ENCODE measurements around the gene SLC34A3.

The SLC34A3 gene

DNA sequence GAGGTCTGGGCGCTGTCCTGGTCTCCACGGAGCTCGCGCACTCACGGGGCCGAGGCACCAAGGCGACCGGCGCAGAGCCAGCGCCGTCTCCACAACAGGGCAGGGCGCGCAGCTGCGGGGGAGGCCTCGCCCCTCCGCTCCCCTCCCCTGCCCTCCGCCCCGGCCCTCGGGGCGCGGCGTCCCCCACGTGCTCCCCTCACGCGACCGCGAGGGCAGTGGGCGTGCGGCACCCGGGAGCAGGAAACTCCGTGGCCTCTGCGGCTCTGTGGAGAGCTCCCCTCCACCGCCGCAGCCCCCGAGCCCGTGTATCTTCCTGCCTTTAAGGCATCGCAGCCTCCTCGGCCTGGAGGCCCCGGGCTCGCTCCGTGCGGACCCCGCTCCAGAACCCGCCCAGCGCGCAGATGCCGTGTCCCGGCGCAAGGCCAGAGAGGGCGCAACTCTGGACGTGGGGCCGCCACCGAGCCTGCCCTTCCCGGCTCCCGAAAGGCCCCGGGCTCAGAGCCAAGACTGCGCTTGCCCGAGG lies 9.7 kb downstream of the SLC34A3 start:
- Histone ChIP-seq H3K9me2 (replicated peaks; ENCODE audit: insufficient read depth, low read length) (no peaks in the 10 kb centered on the region), H3K9me3 (replicated peaks; ENCODE audit: insufficient read depth, low read length) (no peaks in the 10 kb centered on the region), H3K27me3 (replicated peaks; ENCODE audit: insufficient read depth, low read length) (peaks cover 8% of the 10 kb centered on the region), H3K27ac (ENCODE audit: low read length) (peak overlapping the region; percentile 92), H3K9ac (ENCODE audit: low read length) (peak overlapping the region; percentile 83), H3F3A (ENCODE audit: insufficient read depth, low read length) (peaks cover 28% of the 10 kb centered on the region; the same call in 1 of the 2 replicates), H3K79me2 (ENCODE audit: low read length) (peaks cover 31% of the 10 kb centered on the region), H3K4me3 (ENCODE audit: low read length) (peak overlapping the region; percentile 93), H3K4me2 (ENCODE audit: low read depth, low read length) (peak overlapping the region; percentile 83), H2AFZ (ENCODE audit: low read length) (peak overlapping the region; percentile 86), H3K36me3 (replicated peaks; ENCODE audit: insufficient read depth, low read length) (no peaks in the 10 kb centered on the region; the same call in 1 of the 2 replicates), H4K20me1 (ENCODE audit: insufficient read depth, low read length) (peaks cover 16% of the 10 kb centered on the region), H3K4me1 (ENCODE audit: low read length) (peaks cover 19% of the 10 kb centered on the region; the same call in 1 of the 2 replicates)
- DNase-seq = peak; percentile 70
- TF ChIP-seq, protein P1, sequence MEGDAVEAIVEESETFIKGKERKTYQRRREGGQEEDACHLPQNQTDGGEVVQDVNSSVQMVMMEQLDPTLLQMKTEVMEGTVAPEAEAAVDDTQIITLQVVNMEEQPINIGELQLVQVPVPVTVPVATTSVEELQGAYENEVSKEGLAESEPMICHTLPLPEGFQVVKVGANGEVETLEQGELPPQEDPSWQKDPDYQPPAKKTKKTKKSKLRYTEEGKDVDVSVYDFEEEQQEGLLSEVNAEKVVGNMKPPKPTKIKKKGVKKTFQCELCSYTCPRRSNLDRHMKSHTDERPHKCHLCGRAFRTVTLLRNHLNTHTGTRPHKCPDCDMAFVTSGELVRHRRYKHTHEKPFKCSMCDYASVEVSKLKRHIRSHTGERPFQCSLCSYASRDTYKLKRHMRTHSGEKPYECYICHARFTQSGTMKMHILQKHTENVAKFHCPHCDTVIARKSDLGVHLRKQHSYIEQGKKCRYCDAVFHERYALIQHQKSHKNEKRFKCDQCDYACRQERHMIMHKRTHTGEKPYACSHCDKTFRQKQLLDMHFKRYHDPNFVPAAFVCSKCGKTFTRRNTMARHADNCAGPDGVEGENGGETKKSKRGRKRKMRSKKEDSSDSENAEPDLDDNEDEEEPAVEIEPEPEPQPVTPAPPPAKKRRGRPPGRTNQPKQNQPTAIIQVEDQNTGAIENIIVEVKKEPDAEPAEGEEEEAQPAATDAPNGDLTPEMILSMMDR (IDR thresholded peaks at IDR 0.05; ENCODE audit: low read length) = peak; percentile 29
- TF ChIP-seq EZH2phosphoT487 (IDR thresholded peaks at IDR 0.05; ENCODE audit: low read length) = no peak

DNA sequence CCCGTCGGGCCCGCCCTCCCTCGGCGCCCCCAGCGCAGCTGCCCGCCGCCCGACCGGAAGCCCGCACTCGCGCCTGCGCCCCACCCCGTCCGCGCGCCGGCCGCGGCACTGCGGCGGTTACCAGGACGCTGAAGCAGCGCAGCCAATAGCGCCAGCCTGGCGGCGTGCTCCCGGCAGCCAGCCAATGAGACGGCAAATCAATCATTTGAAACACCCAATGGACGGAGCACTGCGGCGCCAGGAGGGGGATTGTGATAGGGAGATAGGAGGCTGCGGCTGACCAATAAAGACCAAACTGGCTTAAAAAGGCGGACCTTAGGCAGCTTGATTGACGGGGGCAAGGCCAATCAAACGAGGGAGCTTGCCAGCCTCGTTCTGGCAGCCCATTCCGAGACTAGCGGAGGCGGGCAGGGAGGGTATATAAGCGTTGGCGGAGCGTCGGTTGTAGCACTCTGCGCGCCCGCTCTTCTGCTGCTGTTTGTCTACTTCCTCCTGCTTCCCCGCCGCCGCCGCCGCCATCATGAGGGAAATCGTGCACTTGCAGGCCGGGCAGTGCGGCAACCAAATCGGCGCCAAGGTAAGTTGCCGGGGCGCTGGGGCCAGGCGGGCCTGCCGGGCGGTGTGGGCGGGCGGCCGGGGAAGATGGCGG lies 10.3 kb downstream of the SLC34A3 start, which contains the start of gene TUBB4B:
TSS of gene TUBB4B (plus strand) at position 447 of the 649 bp plus-strand sequence. CDS start at position 521, 74 bp downstream.
- Histone ChIP-seq H3K9me3 (replicated peaks; ENCODE audit: insufficient read depth, low read length) (no peaks in the 10 kb centered on the region), H3F3A (ENCODE audit: insufficient read depth, low read length) (peaks cover 28% of the 10 kb centered on the region; the same call in 1 of the 2 replicates), H3K36me3 (replicated peaks; ENCODE audit: insufficient read depth, low read length) (no peaks in the 10 kb centered on the region; the same call in 1 of the 2 replicates), H3K9me2 (replicated peaks; ENCODE audit: insufficient read depth, low read length) (no peaks in the 10 kb centered on the region), H4K20me1 (ENCODE audit: insufficient read depth, low read length) (peaks cover 16% of the 10 kb centered on the region), H3K4me3 (ENCODE audit: low read length) (peak within 1 kb of the TSS; percentile 93), H3K27me3 (replicated peaks; ENCODE audit: insufficient read depth, low read length) (peaks cover 2% of the 10 kb centered on the region; the same call in 1 of the 2 replicates), H3K4me2 (ENCODE audit: low read depth, low read length) (peak within 1 kb of the TSS; percentile 92), H3K79me2 (ENCODE audit: low read length) (peaks cover 31% of the 10 kb centered on the region), H3K9ac (ENCODE audit: low read length) (peak within 1 kb of the TSS; percentile 83), H3K27ac (ENCODE audit: low read length) (peak within 1 kb of the TSS; percentile 92), H2AFZ (ENCODE audit: low read length) (peak within 1 kb of the TSS; percentile 86), H3K4me1 (ENCODE audit: low read length) (peaks cover 18% of the 10 kb centered on the region; the same call in 1 of the 2 replicates)
- TF ChIP-seq EZH2 (optimal IDR thresholded peaks at IDR 0.05; ENCODE audit: low read depth, low read length) (no peak), EZH2phosphoT487 (IDR thresholded peaks at IDR 0.05; ENCODE audit: low read length) (no peak)
- TF ChIP-seq, protein P1 (IDR thresholded peaks at IDR 0.05; ENCODE audit: low read length) = no peak
- peak; percentile 99 for DNase-seq

DNA sequence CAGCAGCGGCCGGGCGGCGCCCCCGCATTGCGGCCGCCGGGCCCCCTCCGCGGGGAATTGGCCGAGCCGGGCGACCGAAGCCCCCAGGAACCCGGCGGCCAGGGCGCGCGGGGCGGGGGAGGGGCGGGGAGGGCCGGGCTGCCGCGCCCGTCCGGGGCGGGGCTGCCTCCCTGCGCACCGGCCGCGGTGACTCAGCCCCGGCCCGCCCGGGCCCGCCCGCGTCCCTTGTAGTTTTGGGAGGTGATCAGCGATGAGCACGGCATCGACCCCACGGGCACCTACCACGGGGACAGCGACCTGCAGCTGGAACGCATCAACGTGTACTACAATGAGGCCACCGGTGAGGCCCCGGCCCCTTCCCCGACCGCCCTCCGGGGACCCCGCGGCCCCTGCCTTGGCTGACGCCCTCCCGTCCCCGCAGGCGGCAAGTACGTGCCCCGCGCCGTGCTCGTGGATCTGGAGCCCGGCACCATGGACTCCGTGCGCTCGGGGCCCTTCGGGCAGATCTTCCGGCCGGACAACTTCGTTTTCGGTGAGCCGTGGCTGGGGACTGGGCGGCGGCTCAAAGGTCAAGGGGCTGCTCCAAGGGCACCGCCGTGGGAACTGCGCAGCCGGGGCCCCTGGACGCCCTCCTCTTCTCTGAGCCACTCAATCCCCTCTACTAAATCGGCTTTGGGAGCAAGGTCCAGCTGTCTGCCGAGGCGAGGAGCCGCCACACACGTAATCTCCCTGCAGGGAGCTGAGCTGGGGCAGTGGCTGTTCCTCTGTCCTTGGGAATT lies 11.0 kb downstream of the SLC34A3 start:
- peak overlapping the region; percentile 92 for H3K4me2 ChIP-seq (ENCODE audit: low read depth, low read length)
- no peaks in the 10 kb centered on the region; the same call in 1 of the 2 replicates for H3K36me3 ChIP-seq (replicated peaks; ENCODE audit: insufficient read depth, low read length)
- peaks cover 31% of the 10 kb centered on the region for H3K79me2 ChIP-seq (ENCODE audit: low read length)
- H3K9ac ChIP-seq (ENCODE audit: low read length) = peak overlapping the region; percentile 82
- peaks cover 16% of the 10 kb centered on the region for H4K20me1 ChIP-seq (ENCODE audit: insufficient read depth, low read length)
- H3F3A ChIP-seq (ENCODE audit: insufficient read depth, low read length) = peaks cover 28% of the 10 kb centered on the region; the same call in 1 of the 2 replicates
- H3K27ac ChIP-seq (ENCODE audit: low read length) = peak overlapping the region; percentile 49; the same call in 1 of the 2 replicates
- peaks cover 12% of the 10 kb centered on the region; the same call in 1 of the 2 replicates for H3K4me1 ChIP-seq (ENCODE audit: low read length)
- DNase-seq = peak; percentile 53
- no peaks in the 10 kb centered on the region for H3K9me3 ChIP-seq (replicated peaks; ENCODE audit: insufficient read depth, low read length)
- no peak overlapping the region for H2AFZ ChIP-seq (ENCODE audit: low read length)
- TF ChIP-seq, protein P1 (IDR thresholded peaks at IDR 0.05; ENCODE audit: low read length) = no peak
- TF ChIP-seq EZH2phosphoT487 (IDR thresholded peaks at IDR 0.05; ENCODE audit: low read length) = no peak
- no peaks in the 10 kb centered on the region for H3K27me3 ChIP-seq (replicated peaks; ENCODE audit: insufficient read depth, low read length)
- H3K9me2 ChIP-seq (replicated peaks; ENCODE audit: insufficient read depth, low read length) = no peaks in the 10 kb centered on the region
- H3K4me3 ChIP-seq (ENCODE audit: low read length) = peak overlapping the region; percentile 81

All from MM.1S (cell line).